ENCODE measurements around the gene LCT. TPM values are rescaled to one million over a fixed set of nuclear protein-coding genes. Genes with fewer than 3 reads are reported as not detected.

The LCT gene
- total and polyA plus RNA-seq, 2 of the 4 experiments (the other 2 are of a cell fraction) = under 0.01 TPM; not detected in 1

GRCh38 chr2:135782231-135782630 lies 54.8 kb downstream of the LCT start:
- Histone ChIP-seq H2AFZ (replicated peaks; ENCODE audit: low read length, poor library complexity) (no peak overlapping the region), H3K4ac (ENCODE audit: low read depth, low read length) (no peak overlapping the region), H3K9ac (ENCODE audit: low read depth, low read length) (no peak overlapping the region), H2BK5ac (ENCODE audit: low read depth, low read length, poor library complexity, severe bottlenecking) (no peak overlapping the region), H3K36me3 (ENCODE audit: control insufficient read depth, insufficient read depth, low read length) (peaks cover 40% of the 10 kb centered on the region), H2AK5ac (ENCODE audit: low read depth, low read length) (no peak overlapping the region), H4K91ac (ENCODE audit: insufficient read depth, low read depth, low read length) (no peak overlapping the region), H3K18ac (ENCODE audit: low read depth, low read length) (no peak overlapping the region), H3K79me1 (ENCODE audit: low read depth in 1 of 2, low read length in 2 of 2) (peaks cover 3 to 6% of the 10 kb centered on the region in 2 experiments; a peak in 2 of 4 replicates), H3K27me3 (ENCODE audit: control insufficient read depth, insufficient read depth, low read length) (no peaks in the 10 kb centered on the region), H2BK20ac (ENCODE audit: low read depth, low read length) (no peak overlapping the region), H3K4me2 (ENCODE audit: low read depth, low read length) (no peak overlapping the region), H4K5ac (ENCODE audit: low read depth, low read length) (no peak overlapping the region), H3K9me3 (ENCODE audit: control insufficient read depth, insufficient read depth, low read length) (peaks cover 2% of the 10 kb centered on the region; the same call in 1 of the 2 replicates), H3K23ac (ENCODE audit: low read depth, low read length) (no peak overlapping the region), H3K4me1 (ENCODE audit: control insufficient read depth, insufficient read depth, low read length) (peaks cover 3% of the 10 kb centered on the region), H4K20me1 (ENCODE audit: insufficient read depth, low read length) (peaks cover 3% of the 10 kb centered on the region; the same call in 1 of the 2 replicates), H3K27ac (ENCODE audit: insufficient read depth, low read length) (no peak overlapping the region), H2AK9ac (replicated peaks; ENCODE audit: low read depth, low read length, poor library complexity) (no peak overlapping the region), H4K8ac (ENCODE audit: low read depth in 2 of 2, low read length in 2 of 2) (no peak overlapping the region), H3K14ac (replicated peaks; ENCODE audit: low read depth, low read length) (no peak overlapping the region), H3K4me3 (ENCODE audit: insufficient read depth, low read depth, low read length) (no peak overlapping the region), H2BK15ac (ENCODE audit: low read depth, low read length) (no peak overlapping the region), H3K56ac (ENCODE audit: extremely low read depth, insufficient read depth, low read length) (no peak overlapping the region), H2BK120ac (ENCODE audit: low read depth, low read length) (no peak overlapping the region), H3K9me1 (ENCODE audit: insufficient read depth, low read length) (peaks cover 2% of the 10 kb centered on the region; the same call in 1 of the 2 replicates)
- WGBS, 2 experiments (ENCODE audit: extremely low coverage in 2 of 2, insufficient read length in 1 of 2) = no CpG with 5 or more reads among the region's 2 CpGs
- ATAC-seq (ENCODE audit: low read depth) (no peak), DNase-seq (no peak)
- in situ Hi-C loops (cut with MboI; ENCODE audit: low sequenced_read_pairs) = no loop called here
- CTCF ChIA-PET = interaction anchor here (0.6 kb wide), 1 partner anchor 33 kb away, joined by 4 read pairs; no protein-coding TSS in a partner anchor
- no TSS peak for BruUV-seq (replicated peaks)
- intact Hi-C loops (cut with micrococcal nuclease) = loop anchor here (5.0 kb wide), 1 partner anchor 35 kb away; no protein-coding TSS in a partner anchor
- POLR2A ChIA-PET (ENCODE audit: unreplicated experiment) = no interaction called here
- dilution Hi-C loops (cut with HindIII; ENCODE audit: low sequenced_read_pairs, unreplicated experiment) = no loop called here
- TF ChIP-seq CEBPB (IDR thresholded peaks at IDR 0.05; ENCODE audit: low read depth, low read length) (no peak), FOS (IDR thresholded peaks at IDR 0.05; ENCODE audit: low read depth, low read length) (no peak), MXI1 (IDR thresholded peaks at IDR 0.05; ENCODE audit: borderline replicate concordance, low read depth, low read length) (no peak)

Data from IMR-90 (cell line).